Activated CD4-positive, alpha-beta T cell treated with anti-CD3 and anti-CD28 coated beads, Interleukin-2, amount 50 U/mL, for 4 hours (primary cell): Measurements from ENCODE around the gene PRKN.

Experiments
- DNase-seq, 2 experiments: peaks; one replicate each; pipeline ENCODE4 v3.0.0-alpha.2; 2020

The PRKN gene

DNA sequence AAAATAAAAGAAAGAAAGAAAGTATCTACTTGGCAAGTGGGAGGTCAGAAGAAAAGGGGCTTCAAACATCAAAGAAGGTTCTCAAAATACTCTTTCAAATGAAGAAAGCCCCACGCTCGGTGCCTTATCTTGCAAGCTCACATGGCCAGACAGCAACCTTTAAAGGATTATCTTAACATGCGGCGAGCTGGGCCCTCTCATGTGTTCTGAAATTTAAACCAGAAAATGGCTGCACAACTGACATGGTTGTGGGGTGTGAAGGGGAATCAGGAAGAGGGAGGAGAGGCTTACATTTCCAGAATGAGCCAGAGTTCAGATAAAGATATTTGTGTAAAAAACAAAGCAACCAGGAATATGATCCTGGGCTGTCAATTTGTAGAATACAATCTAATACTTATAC, 363.1 kb downstream of the PRKN start:
- no peak for DNase-seq

DNA sequence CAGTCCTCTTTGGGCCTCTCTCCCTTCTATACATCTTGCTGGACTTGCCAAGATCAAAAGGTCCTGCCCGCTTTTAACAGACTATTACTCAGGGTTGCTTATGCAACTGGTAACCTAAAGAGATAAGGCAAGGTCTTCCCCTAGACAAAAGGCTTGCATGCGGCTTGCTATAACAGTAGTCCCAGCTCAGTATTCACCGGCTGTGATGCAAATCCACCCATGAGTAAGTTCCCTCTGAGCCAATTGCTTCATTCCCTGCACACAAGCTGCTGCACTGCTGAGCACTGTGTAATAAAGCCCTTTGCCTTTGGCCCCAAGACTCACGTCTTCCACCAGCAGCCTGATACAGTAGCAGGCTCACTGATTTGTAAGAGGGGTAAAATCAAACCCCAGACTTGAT, 363.8 kb downstream of the PRKN start:
- no peak for DNase-seq

DNA sequence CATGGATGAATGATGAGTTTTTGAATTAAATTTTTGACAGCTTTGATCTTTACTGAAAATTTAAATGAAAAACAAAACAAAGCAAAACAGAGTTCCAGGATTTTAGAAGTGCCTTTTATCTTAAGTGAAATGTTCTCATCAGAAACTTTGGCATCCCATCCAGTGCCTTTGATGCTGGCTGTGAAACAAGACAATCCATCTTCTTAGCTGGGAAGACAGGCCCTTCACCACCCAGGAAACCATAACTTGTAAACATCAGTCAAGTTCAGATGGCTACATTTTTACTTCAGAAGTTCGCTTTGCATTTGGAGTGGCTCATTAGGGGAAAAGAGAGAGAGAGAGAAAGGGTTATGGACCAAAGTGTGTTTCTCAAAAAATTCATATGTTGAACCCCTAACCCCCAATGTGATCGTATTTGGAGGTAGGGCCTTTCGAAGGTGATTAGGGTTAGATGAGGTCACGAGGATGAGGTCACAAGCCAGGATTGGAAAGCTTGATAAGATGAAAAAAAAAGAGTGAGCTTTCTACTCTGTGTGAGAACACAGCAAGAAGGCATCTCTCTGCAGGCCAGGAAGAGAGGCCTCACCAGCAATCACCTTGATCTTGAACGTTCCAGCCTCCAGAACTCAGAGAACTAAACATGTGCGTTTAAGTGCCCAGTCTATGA, 366.5 kb downstream of the PRKN start:
- no peak for DNase-seq

DNA sequence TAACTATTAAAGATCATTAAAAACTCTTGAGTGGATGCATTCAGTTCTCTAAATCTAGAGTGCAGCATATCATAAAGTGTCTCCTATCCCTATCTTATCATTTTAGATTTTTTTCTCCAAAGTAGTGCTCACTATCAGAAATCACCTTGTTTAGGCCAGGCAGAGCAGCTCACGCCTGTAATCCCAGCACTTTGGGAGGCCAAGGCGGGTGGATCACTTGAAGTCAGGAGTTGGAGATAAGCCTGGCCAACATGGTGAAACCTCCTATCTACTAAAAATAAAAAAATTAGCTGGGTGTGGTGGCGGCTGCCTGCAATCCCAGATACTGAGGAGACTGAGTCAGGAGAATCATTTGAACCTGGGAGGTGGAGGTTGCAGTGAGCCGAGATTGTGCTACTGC, 368.9 kb downstream of the PRKN start:
- no peak for DNase-seq

DNA sequence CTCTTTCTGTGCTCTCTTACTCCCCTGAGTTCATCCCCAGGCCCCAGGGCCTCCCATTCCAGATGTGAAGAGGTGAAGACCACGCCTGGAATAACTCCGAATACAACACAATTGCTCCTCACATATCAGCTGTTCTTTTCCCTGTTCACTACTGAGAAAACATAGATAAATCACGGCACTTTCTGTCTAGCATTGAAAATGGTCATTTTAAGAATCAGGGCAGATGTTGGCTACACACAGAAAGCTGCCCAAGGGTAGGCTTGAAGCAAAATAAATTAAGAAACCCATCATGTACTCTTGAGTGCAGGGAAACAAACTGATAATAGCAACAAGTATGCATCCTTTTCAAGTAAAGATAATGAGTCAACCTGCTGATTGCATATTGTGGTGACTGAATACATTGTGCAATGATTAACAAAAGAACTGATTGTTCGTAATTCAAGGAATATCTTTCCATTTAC, 382.5 kb downstream of the PRKN start:
- no peak for DNase-seq

DNA sequence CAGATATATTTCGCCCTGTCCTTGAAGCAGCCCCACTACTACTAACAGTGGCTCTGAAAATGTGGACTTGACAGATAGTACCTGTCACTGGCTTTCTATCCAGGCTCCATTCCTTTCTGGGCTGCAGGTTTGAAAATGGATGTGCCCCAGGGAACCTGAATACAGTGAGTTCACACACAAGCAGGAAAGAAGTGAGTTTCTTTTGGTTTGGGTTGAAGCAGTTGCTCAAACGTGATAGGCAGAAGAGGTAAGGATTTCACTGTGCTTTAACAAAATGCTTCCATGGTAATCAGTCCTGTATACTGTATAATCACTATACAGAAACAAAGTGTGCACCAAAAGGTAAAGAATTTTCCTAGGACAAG, 382.9 kb downstream of the PRKN start:
- no peak for DNase-seq

DNA sequence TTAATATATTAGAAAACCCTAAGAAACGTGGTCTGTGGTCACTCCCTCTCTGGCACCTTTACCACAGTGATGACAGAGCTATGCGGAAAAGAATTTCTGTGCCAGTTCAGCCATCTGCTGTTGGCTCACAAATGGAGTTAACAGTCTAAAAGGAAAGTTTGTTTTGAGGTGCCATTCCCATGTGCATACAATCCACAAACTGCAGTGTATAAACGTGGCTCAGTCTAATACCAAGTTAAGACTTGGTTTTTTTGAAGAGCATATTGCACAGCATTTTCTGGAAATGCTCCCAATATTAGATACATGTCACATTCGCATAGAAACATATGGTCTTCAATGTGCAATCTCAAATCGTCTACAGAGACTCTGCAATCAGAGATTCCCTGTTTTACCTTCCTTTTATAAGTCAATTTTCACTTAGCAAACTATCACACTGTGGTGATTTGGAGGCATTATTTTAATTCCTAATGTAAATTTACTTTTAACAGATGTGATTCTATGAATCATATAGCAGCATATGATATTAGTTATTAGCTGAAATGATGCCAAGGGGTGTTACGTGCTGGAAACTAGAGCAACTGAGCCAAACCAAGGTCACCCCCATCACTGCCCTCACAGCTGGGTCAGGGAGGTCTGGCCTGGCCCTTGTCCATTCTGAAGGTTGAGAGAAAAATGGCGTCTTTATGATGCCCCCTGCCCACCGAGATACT, 383.5 kb downstream of the PRKN start:
- no peak for DNase-seq

DNA sequence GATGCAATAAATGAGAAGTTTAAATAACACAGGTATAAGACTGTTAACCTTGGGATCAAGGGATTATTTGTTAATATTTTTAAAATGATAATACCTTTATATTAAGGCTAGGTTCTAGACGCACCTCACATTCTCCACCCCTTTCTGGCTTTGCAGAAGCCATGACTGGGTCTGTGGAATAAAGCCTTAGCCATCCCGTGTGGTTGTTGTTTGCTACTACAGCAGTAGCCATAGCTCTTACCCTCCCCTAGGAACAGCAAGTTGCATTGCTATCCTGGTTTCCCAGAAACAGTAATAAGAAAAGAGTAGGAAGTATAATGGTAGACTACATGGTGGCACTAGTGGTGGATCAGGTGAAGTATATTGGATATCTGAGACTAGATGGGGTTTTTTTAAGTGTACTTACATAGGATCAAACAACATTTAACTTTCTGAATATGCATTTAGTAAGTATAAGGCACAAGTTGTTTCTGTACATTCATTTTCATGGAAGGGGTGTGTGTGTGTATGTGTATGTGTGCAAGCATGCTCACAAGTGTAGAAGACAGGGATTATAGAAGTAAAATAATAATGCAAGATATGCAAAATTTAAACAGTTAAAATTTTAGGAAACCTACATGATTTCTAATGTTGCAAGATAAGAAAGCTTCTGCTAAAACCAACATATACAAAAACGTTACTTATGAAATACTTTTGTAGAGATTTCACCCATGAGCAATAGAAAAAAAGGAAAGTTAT, 384.2 kb downstream of the PRKN start:
- no peak for DNase-seq

DNA sequence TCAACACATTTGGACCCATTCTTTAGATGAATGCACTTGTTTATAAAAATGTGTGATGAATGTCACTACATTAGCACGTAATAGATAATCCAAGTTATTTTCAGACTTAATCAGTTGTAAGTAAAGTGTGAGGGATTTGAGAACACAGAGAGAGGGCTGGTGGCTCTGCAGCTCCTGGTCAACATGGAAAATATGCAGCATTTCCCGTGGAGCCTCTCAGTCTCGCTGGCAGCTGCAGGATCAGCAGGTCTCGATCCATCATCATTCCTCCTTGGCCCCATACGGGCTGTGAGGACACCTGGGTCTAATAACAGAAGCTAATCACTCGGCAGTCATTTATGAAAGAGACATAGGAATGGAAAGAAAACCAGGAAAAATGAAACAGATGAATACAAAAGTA, 390.2 kb downstream of the PRKN start:
- no peak for DNase-seq

DNA sequence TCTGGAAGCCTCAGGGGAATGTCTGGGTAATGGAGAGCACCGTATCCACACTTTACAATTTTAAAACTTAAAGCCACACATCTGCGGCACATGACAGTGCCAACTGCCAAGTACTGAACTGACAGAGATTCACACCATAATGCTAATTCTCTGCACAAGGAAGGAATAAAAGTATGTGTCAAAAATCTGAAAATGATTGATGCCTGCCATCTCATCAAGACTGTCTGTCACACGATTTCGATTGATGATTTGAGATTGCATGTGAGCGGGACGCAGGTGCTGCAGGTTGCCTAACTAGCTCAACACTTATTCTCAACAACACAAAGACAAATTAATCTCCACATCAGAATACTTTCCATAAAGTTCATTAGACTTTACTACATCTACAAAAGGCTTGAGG, 391.2 kb downstream of the PRKN start:
- no peak for DNase-seq

DNA sequence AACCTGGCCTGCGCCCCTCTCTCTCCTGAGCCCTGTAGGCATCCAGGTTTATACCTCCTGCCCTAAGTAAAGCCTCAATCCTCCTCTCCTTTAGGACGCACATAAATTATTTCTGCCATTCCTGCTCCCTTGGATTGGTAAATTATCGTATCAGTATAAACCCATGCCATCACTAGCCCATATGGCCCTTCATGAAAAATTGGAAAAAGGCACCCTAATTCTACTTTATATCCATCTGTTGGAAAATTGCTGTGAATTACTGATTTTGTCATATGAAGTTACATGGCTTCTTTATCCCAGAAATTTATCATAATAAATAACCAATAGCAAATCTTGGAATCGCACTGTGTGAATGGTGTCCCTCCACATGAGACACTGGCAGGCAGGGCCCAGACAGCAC, 395.2 kb downstream of the PRKN start:
- no peak for DNase-seq

DNA sequence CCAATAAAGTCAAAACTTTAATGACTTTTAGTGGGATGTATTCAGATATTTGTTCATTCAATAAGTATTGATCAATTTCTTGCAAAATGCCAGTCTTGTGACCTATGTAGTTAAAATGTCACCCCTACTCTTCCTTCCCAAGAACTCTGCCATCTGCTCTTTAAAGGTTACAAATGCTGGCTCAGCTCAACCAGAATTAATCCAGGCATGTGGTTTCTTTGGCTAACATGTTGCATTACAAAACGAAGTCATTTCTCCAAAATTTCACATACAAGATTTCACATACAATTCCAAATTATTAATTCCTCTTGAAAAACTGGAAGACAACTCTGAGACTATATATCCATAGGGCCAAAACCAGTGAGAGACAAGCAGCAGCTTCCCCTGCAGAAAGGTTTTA, 395.7 kb downstream of the PRKN start:
- DNase-seq = no peak

DNA sequence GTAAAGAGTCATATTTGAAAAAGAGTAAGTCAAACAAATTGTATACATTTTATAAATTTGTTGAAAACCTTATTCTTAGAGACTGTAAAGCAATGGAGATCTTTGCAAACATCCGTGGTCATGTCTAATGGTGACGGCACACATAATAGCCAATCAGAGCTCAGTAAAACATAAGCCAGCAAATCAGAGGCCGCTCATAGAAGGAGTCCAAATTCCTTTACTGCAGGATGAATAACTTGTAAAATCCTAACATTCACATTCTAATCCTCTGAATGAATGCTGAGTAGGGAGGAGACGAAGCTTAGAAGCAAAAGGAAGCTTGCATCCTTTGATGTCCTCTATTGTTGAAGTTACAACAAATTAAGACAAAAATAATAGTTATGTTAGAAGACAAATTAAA, 401.7 kb downstream of the PRKN start:
- no peak for DNase-seq

DNA sequence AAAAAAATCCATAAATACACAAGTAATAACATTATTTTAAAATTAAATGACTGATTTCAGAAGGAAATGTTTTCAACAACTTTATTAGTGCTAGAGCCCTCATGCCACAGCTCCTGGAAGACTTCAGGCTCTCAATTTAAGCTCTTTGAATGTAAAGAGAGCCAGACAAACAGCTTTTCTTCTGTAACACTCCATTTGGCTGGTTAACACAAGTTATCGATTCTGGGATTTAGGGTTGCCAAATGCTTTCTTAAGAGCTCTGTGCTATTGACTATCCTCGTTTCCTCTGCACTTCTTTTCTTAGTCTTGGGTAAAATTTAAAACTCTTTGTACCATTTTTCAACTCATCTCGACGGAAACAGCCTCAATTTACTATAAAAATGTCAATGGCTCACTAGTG, 402.5 kb downstream of the PRKN start:
- DNase-seq = no peak

DNA sequence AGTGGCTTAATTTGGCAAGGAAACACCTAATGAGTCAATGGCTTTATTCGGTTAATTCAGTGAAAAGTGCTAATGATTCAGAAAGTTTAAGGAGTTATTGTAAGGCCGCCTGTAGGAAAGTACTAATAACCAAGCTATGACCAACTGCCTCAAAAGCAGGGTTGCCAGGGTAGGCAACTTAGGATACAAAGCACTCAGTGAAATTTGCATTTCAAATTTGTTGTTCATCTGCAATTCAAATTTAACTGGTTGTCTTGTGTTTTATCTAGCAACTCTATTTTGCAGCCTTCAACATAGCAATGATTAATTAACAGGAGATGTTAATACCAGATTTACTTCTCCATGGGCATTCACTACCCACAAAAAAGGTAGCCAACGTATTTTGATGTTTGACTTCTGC, 412.3 kb downstream of the PRKN start:
- no peak for DNase-seq

DNA sequence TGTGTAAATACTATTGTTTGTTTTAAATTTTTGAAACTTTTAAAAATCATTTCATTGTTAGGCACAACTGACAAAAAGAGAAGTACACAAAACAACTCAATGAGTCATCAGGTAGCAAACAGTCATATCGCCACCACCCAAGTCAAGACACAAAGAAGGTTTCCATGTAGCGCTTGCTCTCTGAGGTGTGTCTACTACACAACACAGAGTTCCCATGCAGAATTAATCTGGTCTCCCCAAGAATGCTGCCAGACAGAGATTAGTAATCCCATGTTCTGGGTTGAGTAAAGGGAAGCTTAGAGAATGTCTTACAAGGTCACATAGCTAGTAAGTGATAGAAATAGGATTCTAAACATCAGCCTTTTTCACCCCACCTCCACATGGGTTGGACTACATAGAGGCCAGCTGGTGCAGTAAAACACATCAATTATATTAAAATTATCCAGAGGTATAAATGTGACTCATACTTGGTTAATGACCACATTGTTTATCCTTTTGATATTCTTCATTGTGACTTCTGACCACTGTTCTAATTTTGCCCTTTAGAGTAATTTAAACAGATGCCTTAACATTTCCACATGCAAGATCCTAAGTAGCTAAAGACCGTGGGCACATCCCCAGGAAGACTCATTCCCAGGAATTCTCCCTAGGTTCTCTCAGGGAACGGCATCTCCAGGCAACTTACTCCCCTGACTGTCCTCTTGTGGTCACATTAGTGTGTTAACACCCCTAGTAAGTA, 413.5 kb downstream of the PRKN start:
- no peak for DNase-seq

DNA sequence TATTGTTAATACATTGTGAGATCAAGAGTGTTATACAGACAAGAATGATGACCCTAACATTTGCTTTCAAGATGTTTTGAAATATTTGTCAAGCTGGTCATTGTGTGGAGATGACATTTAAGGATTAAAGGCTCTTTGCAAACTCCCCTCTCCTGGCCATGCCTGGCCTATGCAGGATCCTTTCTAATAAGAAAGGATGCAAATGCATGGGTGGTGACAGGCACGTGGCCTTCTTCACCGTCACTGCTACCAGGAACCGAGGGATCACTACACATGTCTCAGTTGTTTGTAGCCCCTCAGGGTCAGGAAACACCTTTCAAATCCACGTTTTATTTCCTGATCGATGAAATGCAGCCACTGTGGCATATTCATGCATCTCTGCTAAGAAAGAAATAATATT, 419.7 kb downstream of the PRKN start:
- no peak for DNase-seq

DNA sequence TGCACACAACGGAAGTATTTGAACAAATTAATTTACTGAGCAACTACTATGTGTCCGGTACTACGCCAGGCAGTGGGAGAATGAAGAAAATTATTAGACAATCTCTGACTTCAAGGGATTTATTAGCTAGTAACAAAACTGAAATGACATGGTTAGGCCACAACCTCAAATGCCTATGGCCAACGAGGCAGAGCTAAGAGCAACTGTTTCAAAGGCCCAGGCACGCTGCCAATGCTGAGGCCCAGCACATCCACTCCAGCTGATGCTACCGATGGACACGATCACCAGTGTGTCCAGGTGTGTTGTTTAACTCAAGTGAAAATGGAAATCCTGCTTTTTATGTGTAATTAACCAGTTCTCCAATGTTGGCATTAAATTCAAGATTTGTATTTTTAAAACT, 420.9 kb downstream of the PRKN start:
- DNase-seq = no peak

DNA sequence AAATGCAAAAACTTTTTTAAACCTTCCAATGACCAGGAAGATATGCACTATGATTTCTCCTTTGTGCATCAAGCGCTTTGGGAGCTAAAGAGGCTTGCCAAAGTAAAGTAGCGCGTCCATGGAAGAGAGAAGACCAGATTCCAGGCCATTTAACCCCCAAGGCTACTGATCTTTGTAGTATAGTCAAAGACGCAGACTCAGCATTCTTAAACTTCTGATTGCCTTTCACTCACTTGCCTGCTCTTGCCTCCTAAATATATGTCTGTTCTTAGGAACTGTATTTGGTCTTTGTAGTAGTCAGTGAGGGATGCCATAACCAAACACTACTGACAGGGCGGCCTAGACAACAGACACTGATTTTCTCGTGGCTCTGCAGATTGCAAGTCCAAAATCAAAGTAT, 426.4 kb downstream of the PRKN start:
- no peak for DNase-seq

DNA sequence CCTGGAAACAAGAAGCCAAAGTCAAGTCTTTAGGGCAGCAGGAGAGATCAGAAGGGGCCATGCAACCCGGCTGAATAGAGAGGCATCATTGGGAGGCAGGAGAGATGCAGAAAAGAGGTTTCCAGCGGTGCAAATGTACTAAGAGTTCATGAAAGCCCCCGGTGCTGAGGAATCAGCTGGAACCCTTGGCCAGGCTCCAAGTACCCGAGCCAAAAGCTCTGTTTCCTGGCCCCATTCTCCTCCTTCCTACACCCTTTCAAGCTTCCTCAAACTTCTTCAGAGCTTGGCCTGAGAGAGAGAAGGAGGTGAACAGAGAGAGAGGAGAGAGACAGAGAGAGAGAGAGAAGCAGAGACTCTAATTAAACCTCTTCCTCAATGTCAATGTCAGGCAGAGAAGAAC, 433.5 kb downstream of the PRKN start:
- DNase-seq = no peak

DNA sequence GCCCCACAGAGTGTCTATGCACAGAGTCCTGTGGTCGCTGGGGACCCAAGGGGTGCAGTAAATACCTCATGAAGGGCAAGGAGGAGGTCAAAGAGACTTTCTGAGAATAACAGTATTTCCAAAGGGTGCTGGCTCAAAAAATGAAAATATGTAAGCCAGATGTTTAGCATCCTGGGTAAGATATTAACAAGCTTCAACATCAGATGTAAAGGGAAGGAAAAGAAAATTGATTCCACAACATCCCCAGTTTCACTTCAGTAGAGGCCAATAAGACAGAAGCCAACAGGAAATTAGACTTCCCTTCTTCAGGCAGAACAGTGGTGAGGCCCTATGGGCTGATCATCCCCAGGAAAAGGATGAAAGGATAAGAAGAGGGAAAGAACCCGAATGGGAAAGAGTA, 434.7 kb downstream of the PRKN start:
- no peak for DNase-seq

DNA sequence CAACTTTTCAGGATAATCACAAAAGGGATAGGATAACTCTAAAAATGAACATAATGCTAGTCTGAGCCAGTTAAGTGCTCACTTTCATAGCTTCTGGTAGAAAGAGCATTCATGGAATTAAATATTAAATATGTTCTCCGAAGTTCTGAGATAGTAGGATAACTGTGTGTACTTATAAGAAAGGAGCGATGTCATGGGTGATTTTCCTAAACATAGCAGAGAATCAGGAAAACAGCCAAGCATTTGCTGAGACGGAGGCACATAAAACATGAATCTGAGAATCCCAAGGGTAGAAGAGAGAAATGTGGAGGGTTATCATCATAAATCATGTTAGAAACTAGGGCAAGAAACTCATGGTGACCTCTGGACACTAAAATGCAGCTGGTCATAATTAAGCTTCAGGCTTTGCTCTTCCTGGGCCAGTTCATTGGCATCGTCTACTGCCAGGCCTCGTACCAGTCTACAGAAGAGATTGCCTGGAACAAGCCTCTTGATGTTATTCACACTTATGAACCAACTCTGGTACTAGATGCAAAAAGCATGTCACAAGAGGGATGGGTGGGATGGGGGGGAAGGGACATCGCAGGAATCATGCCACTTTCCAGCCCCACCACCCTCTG, 436.6 kb downstream of the PRKN start:
- DNase-seq = no peak

DNA sequence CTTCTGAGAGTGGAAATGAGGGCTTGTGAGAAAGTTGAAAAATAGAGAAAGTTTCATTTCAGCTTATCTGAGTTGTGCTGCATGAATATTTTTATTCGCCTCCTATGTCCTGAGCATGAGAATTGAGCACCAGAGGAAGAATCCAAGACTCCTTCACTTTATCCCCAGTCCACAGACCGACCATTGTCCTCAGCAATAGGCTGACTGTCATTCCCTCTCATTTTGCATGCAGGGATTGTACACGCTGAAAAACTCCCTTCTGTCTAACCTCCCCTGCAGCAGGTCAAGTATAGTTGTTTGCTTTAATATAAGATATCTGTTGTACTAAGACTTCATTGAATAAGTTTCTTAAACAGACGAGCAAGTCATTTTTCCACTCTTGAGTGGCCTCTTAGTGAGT, 437.6 kb downstream of the PRKN start:
- DNase-seq = no peak
